IMR-90 (cell line): Measurements from ENCODE around the gene NAP1L1. TPM values are rescaled to one million over a fixed set of nuclear protein-coding genes. Genes with fewer than 3 reads are reported as not detected.

Source experiments
- ATAC-seq: fragments of 200-7000 bp; cut with Tn5 transposase; 2 replicates; pipeline ENCODE4 v1.9.1; 2020; ENCODE audit warnings: low read depth, mild to moderate bottlenecking, moderate library complexity
- BruUV-seq: library from RNA; stranded (reverse); fragments of 400-500 nt; replicated peaks from 2 replicates; lab custom pipeline; 2021; lab: Mats Ljungman, UMichigan
- CTCF ChIA-PET: fragments of 300-600 bp; formaldehyde crosslinking; extraction: SDS; loops from one replicate; lab custom pipeline; 2021; ENCODE audit warnings: antibody characterized with exemption; lab: Yijun Ruan, JAX
- POLR2A ChIA-PET: fragments of 300-600 bp; sonication (Branson Sonifier 250); formaldehyde crosslinking; loops from one replicate; lab custom pipeline; 2022; ENCODE audit warnings: antibody characterized with exemption; ENCODE audit not compliant: unreplicated experiment; lab: Charles Lee
- DNase-seq: peaks from one replicate; pipeline ENCODE4 v3.0.0; 2013
- H2AFZ ChIP-seq: replicated peaks from 2 replicates; pipeline ENCODE3; 2013; ENCODE audit warnings: low read length, mild to moderate bottlenecking; ENCODE audit not compliant: poor library complexity
- H2AK5ac ChIP-seq: 2 replicates; pipeline ENCODE4 v1.6.1; 2013; ENCODE audit warnings: low read depth, low read length, inconsistent platforms
- H2AK9ac ChIP-seq: replicated peaks from 2 replicates; pipeline ENCODE3; 2013; ENCODE audit warnings: mild to moderate bottlenecking, low read depth, low read length, moderate library complexity; ENCODE audit not compliant: poor library complexity
- H2BK120ac ChIP-seq: 2 replicates; pipeline ENCODE4 v1.6.1; 2013; ENCODE audit warnings: low read depth, low read length, inconsistent platforms
- H2BK15ac ChIP-seq: 3 replicates; pipeline ENCODE4 v1.6.1; 2013; ENCODE audit warnings: low read depth, low read length, inconsistent platforms
- H2BK20ac ChIP-seq: 2 replicates; pipeline ENCODE4 v1.6.1; 2013; ENCODE audit warnings: low read depth, mild to moderate bottlenecking, inconsistent platforms, low read length, moderate library complexity
- H2BK5ac ChIP-seq: 2 replicates; pipeline ENCODE4 v1.6.1; 2013; ENCODE audit warnings: mild to moderate bottlenecking, low read depth, low read length, inconsistent platforms; ENCODE audit not compliant: poor library complexity, severe bottlenecking
- H3K14ac ChIP-seq: replicated peaks from 2 replicates; pipeline ENCODE4 v1.6.1; 2013; ENCODE audit warnings: low read depth, low read length, inconsistent platforms
- H3K18ac ChIP-seq: 2 replicates; pipeline ENCODE4 v1.6.1; 2013; ENCODE audit warnings: low read depth, low read length, control low read depth
- H3K23ac ChIP-seq: 2 replicates; pipeline ENCODE4 v1.6.1; 2013; ENCODE audit warnings: low read depth, low read length, inconsistent platforms
- H3K27ac ChIP-seq: 2 replicates; pipeline ENCODE4 v1.5.1; 2013; ENCODE audit warnings: mild to moderate bottlenecking, control low read depth, low read length; ENCODE audit not compliant: insufficient read depth
- H3K27me3 ChIP-seq: 2 replicates; pipeline ENCODE4 v1.6.1; 2013; ENCODE audit warnings: low read length; ENCODE audit not compliant: control insufficient read depth, insufficient read depth
- H3K36me3 ChIP-seq: 2 replicates; pipeline ENCODE4 v1.6.1; 2013; ENCODE audit warnings: low read length, mixed read lengths; ENCODE audit not compliant: control insufficient read depth, insufficient read depth
- H3K4ac ChIP-seq: 2 replicates; pipeline ENCODE4 v1.6.1; 2013; ENCODE audit warnings: low read depth, low read length, inconsistent platforms
- H3K4me1 ChIP-seq: 2 replicates; pipeline ENCODE4 v1.6.1; 2013; ENCODE audit warnings: low read length, mixed read lengths; ENCODE audit not compliant: control insufficient read depth, insufficient read depth
- H3K4me2 ChIP-seq: 2 replicates; pipeline ENCODE4 v1.6.1; 2013; ENCODE audit warnings: low read depth, mild to moderate bottlenecking, control low read depth, low read length, moderate library complexity
- H3K4me3 ChIP-seq: 2 replicates; pipeline ENCODE4 v1.5.1; 2013; ENCODE audit warnings: low read depth, mild to moderate bottlenecking, control low read depth, low read length, moderate library complexity; ENCODE audit not compliant: insufficient read depth
- H3K56ac ChIP-seq: 2 replicates; pipeline ENCODE4 v1.6.1; 2013; ENCODE audit warnings: low read length, inconsistent platforms; ENCODE audit not compliant: insufficient read depth; ENCODE audit errors: extremely low read depth
- H3K79me1 ChIP-seq, 2 experiments: 2 replicates each; pipeline ENCODE4 v1.6.1; 2013; ENCODE audit warnings: low read length in 2 of 2, inconsistent platforms in 1 of 2, low read depth in 1 of 2
- H3K9ac ChIP-seq: 2 replicates; pipeline ENCODE4 v1.6.1; 2013; ENCODE audit warnings: low read depth, low read length, control low read depth
- H3K9me1 ChIP-seq: 2 replicates; pipeline ENCODE4 v1.6.1; 2013; ENCODE audit warnings: low read length, inconsistent platforms; ENCODE audit not compliant: insufficient read depth
- H3K9me3 ChIP-seq: 2 replicates; pipeline ENCODE4 v1.6.1; 2013; ENCODE audit warnings: low read length; ENCODE audit not compliant: control insufficient read depth, insufficient read depth
- H4K20me1 ChIP-seq: 2 replicates; pipeline ENCODE4 v1.6.1; 2013; ENCODE audit warnings: low read length, inconsistent platforms; ENCODE audit not compliant: insufficient read depth
- H4K5ac ChIP-seq: 2 replicates; pipeline ENCODE4 v1.6.1; 2013; ENCODE audit warnings: mild to moderate bottlenecking, low read depth, low read length, control low read depth
- H4K8ac ChIP-seq, 2 experiments: 2 replicates each; pipeline ENCODE4 v1.6.1; 2013; ENCODE audit warnings: low read depth in 2 of 2, low read length in 2 of 2, control low read depth in 1 of 2, inconsistent platforms in 1 of 2
- H4K91ac ChIP-seq: 2 replicates; pipeline ENCODE4 v1.6.1; 2013; ENCODE audit warnings: low read depth, low read length, inconsistent platforms; ENCODE audit not compliant: insufficient read depth
- BHLHE40 ChIP-seq: fragments of 150-350 bp; IDR thresholded peaks from 2 replicates; pipeline ENCODE4 v1.6.1; 2016; ENCODE audit warnings: mild to moderate bottlenecking, low read depth, low read length
- CEBPB ChIP-seq: IDR thresholded peaks from 2 replicates; pipeline ENCODE4 v1.6.1; 2012; ENCODE audit warnings: low read depth, low read length, improper control_type of control experiment
- CHD1 ChIP-seq: IDR thresholded peaks from 2 replicates; pipeline ENCODE4 v1.6.1; 2012; ENCODE audit warnings: low read depth, low read length, improper control_type of control experiment
- FOS ChIP-seq: fragments of 150-350 bp; IDR thresholded peaks from 2 replicates; pipeline ENCODE4 v1.6.1; 2016; ENCODE audit warnings: low read depth, low read length
- MAFK ChIP-seq: IDR thresholded peaks from 2 replicates; pipeline ENCODE4 v1.6.1; 2012; ENCODE audit warnings: low read depth, low read length, improper control_type of control experiment
- MAZ ChIP-seq: IDR thresholded peaks from 2 replicates; pipeline ENCODE4 v1.6.1; 2012; ENCODE audit warnings: low read depth, mild to moderate bottlenecking, low read length, improper control_type of control experiment, moderate library complexity, borderline replicate concordance
- MXI1 ChIP-seq: IDR thresholded peaks from 2 replicates; pipeline ENCODE4 v1.6.1; 2012; ENCODE audit warnings: low read depth, mild to moderate bottlenecking, low read length, moderate library complexity, borderline replicate concordance
- NFE2L2 ChIP-seq: fragments of 150-350 bp; IDR thresholded peaks from 2 replicates; pipeline ENCODE4 v1.6.1; 2016; ENCODE audit warnings: low read depth, mild to moderate bottlenecking, low read length
- POLR2A ChIP-seq: IDR thresholded peaks from 2 replicates; pipeline ENCODE4 v1.6.1; 2012; ENCODE audit warnings: mild to moderate bottlenecking, low read depth, low read length
- RAD21 ChIP-seq: IDR thresholded peaks from 2 replicates; pipeline ENCODE4 v1.6.1; 2012; ENCODE audit warnings: low read length, improper control_type of control experiment
- RCOR1 ChIP-seq: IDR thresholded peaks from 2 replicates; pipeline ENCODE4 v1.6.1; 2012; ENCODE audit warnings: mild to moderate bottlenecking, low read length, improper control_type of control experiment; ENCODE audit not compliant: insufficient replicate concordance
- RFX5 ChIP-seq: IDR thresholded peaks from 2 replicates; pipeline ENCODE4 v1.8.0; 2012; ENCODE audit warnings: low read depth, mild to moderate bottlenecking, low read length, moderate library complexity
- SMC3 ChIP-seq: fragments of 150-350 bp; IDR thresholded peaks from 2 replicates; pipeline ENCODE4 v1.6.1; 2016; ENCODE audit warnings: low read depth, mild to moderate bottlenecking, antibody characterized with exemption, low read length, moderate library complexity
- dilution Hi-C: fragments of 300-500 bp; cut with HindIII; formaldehyde crosslinking; loops from one replicate; pipeline ENCODE4 v1.14.3; 2018; ENCODE audit warnings: low sequenced_read_pairs; ENCODE audit not compliant: unreplicated experiment
- in situ Hi-C: fragments of 300-500 bp; cut with MboI; formaldehyde crosslinking; loops from 3 replicates; pipeline ENCODE4 v1.14.3; 2019; ENCODE audit warnings: low sequenced_read_pairs, inconsistent platforms, mixed read lengths
- intact Hi-C: fragments of 100-400 bp; cut with micrococcal nuclease; formaldehyde crosslinking; loops from 2 replicates; pipeline ENCODE4 v1.10.0; 2022
- polyA plus RNA-seq, 3 experiments: library from polyadenylated mRNA; depleted of rRNA; stranded (reverse); fragments of >200 nt; gene quantifications; 2 replicates each; pipeline ENCODE4 v1.2.3, GENCODE V29; 2012; ENCODE audit warnings: low replicate concordance in 1 of 3
- total RNA-seq: library from RNA; depleted of rRNA; stranded (reverse); fragments of >200 nt; gene quantifications from 2 replicates; pipeline ENCODE4 v1.2.3, GENCODE V29; 2012
- TF ChIP-seq, protein P1 (sequence below): conservative IDR thresholded peaks from 2 replicates; pipeline ENCODE4 v1.5.1; 2012; ENCODE audit warnings: mild to moderate bottlenecking, low read depth, low read length, improper control_type of control experiment
- TF ChIP-seq, protein P2 (sequence below): fragments of 150-350 bp; IDR thresholded peaks from 2 replicates; pipeline ENCODE4 v1.6.1; 2016; ENCODE audit warnings: low read depth, mild to moderate bottlenecking, low read length, moderate library complexity, borderline replicate concordance
- TF ChIP-seq, protein P3 (sequence below): fragments of 150-350 bp; IDR thresholded peaks from 2 replicates; pipeline ENCODE4 v1.6.1; 2017; ENCODE audit warnings: mild to moderate bottlenecking, antibody characterized with exemption, low read length, low read depth

Gene NAP1L1
- total and polyA plus RNA-seq, 2 of the 4 experiments (the other 2 are of a cell fraction) = 86.4 to 200 TPM

DNA sequence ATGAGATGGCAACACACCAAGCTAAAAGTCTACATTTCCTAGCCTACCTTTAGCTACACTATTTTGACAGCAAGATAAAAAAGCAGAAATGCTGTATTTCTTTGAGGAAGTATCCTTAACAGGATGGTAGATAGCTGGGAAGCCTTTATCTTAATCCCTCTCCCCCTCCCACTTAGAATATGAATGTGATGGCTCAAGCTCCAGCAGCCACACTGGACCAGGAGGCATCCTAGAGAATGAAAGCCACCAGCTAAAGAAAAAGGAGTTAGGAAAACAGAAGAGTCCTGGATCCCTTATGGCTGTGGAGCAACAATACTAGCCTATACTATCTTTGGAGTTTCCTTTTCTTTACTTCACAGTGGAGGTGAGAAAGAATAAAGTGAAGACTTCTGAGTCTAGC, 15.1 kb downstream of the NAP1L1 start:
- intact Hi-C loops (no loop called here), in situ Hi-C loops (loop anchor here (25.0 kb wide), 1 partner anchor 393 kb away; no protein-coding TSS in a partner anchor), dilution Hi-C loops (no loop called here)
- H4K20me1 ChIP-seq = peaks cover 47% of the 10 kb centered on the region
- no peaks in the 10 kb centered on the region for H3K27me3 ChIP-seq
- no peak overlapping the region for H3K4me3 ChIP-seq
- POLR2A ChIA-PET = no interaction called here
- no peak overlapping the region for H3K56ac ChIP-seq
- no peaks in the 10 kb centered on the region for H3K4me1 ChIP-seq
- no peak overlapping the region for H2AK5ac ChIP-seq
- no peaks in the 10 kb centered on the region for H3K9me1 ChIP-seq
- BruUV-seq = no TSS peak
- no peak overlapping the region for H3K4me2 ChIP-seq
- H3K9ac ChIP-seq = no peak overlapping the region
- no peak overlapping the region for H3K14ac ChIP-seq
- H4K91ac ChIP-seq = no peak overlapping the region
- H2BK5ac ChIP-seq = no peak overlapping the region
- no peak overlapping the region for H2BK120ac ChIP-seq
- DNase-seq = no peak
- no peak overlapping the region for H3K4ac ChIP-seq
- H2BK20ac ChIP-seq = no peak overlapping the region
- H3K27ac ChIP-seq = no peak overlapping the region
- H2BK15ac ChIP-seq = no peak overlapping the region
- TF ChIP-seq RAD21 = no peak
- TF ChIP-seq, protein P1, sequence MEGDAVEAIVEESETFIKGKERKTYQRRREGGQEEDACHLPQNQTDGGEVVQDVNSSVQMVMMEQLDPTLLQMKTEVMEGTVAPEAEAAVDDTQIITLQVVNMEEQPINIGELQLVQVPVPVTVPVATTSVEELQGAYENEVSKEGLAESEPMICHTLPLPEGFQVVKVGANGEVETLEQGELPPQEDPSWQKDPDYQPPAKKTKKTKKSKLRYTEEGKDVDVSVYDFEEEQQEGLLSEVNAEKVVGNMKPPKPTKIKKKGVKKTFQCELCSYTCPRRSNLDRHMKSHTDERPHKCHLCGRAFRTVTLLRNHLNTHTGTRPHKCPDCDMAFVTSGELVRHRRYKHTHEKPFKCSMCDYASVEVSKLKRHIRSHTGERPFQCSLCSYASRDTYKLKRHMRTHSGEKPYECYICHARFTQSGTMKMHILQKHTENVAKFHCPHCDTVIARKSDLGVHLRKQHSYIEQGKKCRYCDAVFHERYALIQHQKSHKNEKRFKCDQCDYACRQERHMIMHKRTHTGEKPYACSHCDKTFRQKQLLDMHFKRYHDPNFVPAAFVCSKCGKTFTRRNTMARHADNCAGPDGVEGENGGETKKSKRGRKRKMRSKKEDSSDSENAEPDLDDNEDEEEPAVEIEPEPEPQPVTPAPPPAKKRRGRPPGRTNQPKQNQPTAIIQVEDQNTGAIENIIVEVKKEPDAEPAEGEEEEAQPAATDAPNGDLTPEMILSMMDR = no peak
- TF ChIP-seq CHD1 = no peak
- TF ChIP-seq, protein P2, sequence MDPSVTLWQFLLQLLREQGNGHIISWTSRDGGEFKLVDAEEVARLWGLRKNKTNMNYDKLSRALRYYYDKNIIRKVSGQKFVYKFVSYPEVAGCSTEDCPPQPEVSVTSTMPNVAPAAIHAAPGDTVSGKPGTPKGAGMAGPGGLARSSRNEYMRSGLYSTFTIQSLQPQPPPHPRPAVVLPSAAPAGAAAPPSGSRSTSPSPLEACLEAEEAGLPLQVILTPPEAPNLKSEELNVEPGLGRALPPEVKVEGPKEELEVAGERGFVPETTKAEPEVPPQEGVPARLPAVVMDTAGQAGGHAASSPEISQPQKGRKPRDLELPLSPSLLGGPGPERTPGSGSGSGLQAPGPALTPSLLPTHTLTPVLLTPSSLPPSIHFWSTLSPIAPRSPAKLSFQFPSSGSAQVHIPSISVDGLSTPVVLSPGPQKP = no peak
- TF ChIP-seq POLR2A = no peak
- no peak for TF ChIP-seq FOS
- TF ChIP-seq SMC3 = no peak
- no peak for TF ChIP-seq MAFK
- no peak for TF ChIP-seq BHLHE40
- no peak for TF ChIP-seq NFE2L2
- no peak for TF ChIP-seq MAZ
- TF ChIP-seq, protein P3, sequence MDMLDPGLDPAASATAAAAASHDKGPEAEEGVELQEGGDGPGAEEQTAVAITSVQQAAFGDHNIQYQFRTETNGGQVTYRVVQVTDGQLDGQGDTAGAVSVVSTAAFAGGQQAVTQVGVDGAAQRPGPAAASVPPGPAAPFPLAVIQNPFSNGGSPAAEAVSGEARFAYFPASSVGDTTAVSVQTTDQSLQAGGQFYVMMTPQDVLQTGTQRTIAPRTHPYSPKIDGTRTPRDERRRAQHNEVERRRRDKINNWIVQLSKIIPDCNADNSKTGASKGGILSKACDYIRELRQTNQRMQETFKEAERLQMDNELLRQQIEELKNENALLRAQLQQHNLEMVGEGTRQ = no peak
- TF ChIP-seq CEBPB = no peak
- TF ChIP-seq RCOR1 = no peak
- TF ChIP-seq RFX5 = no peak
- TF ChIP-seq MXI1 = no peak
- H3K23ac ChIP-seq = no peak overlapping the region
- peaks cover 15 to 51% of the 10 kb centered on the region in 2 experiments; a peak in 3 of 4 replicates for H3K79me1 ChIP-seq
- H4K8ac ChIP-seq = no peak overlapping the region; a peak in 1 of 4 replicates
- H3K9me3 ChIP-seq = peaks cover 3% of the 10 kb centered on the region; the same call in 1 of the 2 replicates
- CTCF ChIA-PET = no interaction called here
- no peak overlapping the region for H4K5ac ChIP-seq
- ATAC-seq = no peak
- H2AK9ac ChIP-seq = no peak overlapping the region
- no peak overlapping the region for H2AFZ ChIP-seq
- peaks cover 18% of the 10 kb centered on the region for H3K36me3 ChIP-seq
- no peak overlapping the region for H3K18ac ChIP-seq
